Glomerular visceral epithelial cell (primary cell): Measurements from ENCODE around the gene LRP5.

Experiments
- DNase-seq: peaks from one replicate; pipeline ENCODE4 v3.0.0-alpha.2; 2016; ENCODE audit errors: extremely low spot score

Gene LRP5

DNA sequence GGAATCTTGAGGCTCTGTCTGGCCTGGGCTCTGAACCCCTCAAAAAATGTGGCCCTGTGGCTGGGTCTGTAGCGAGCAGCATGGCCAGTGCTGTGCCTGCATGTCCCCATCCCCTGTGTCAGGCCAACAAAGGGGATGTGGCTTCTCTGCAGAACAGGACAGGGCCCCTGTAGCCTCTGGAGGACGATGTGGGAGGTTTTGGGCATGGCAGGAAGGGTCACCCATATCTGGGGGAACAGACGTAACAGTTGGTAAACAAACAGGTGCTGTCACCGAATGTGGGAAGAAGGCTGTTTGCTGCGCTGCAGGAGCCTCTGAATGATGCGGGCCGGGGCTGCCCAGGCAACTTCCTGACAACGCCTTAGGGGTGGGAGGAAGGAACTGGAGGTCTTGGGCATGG, 35.0 kb downstream of the LRP5 start:
- no peak for DNase-seq

DNA sequence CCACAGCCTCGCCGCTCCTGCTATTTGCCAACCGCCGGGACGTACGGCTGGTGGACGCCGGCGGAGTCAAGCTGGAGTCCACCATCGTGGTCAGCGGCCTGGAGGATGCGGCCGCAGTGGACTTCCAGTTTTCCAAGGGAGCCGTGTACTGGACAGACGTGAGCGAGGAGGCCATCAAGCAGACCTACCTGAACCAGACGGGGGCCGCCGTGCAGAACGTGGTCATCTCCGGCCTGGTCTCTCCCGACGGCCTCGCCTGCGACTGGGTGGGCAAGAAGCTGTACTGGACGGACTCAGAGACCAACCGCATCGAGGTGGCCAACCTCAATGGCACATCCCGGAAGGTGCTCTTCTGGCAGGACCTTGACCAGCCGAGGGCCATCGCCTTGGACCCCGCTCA, 35.5 kb downstream of the LRP5 start:
- no peak for DNase-seq

DNA sequence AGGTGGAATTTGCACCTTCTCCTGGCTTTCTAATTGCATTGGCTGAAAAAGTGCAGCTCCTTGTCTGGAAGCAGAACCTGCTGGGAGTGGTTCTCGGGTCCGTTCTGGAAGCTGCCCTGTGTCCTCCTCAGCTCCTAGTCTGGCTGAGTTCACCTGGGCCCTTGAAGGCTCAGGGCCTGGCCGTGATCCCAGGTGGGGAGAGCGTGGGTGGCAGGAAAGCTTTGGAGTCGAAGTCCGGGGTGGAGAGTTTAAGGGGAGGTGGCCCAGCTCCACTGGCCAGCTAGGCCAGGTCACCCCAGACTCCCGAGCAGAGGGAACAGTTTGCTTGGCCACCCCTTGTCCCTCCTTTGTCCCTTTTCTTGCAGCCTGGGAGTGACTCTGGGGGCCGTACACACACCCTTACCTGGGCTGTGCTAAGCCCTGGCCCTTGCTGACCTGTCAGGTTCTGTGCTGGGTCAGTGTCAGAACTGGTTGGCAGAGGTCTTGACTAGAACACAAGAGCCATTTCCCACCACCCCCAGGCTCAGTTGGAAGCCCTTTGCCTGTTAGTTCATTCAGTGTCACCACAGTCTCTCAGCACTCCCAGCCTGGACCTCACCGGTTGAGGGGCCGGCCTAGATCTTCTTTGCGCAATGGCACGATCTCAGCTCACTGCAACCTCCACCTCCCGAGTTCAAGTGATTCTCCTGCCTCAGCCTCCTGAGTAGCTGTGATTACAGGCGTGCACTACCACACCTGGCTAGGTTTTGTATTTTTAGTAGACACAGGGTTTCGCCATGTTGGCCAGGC, 37.3 kb downstream of the LRP5 start:
- no peak for DNase-seq

DNA sequence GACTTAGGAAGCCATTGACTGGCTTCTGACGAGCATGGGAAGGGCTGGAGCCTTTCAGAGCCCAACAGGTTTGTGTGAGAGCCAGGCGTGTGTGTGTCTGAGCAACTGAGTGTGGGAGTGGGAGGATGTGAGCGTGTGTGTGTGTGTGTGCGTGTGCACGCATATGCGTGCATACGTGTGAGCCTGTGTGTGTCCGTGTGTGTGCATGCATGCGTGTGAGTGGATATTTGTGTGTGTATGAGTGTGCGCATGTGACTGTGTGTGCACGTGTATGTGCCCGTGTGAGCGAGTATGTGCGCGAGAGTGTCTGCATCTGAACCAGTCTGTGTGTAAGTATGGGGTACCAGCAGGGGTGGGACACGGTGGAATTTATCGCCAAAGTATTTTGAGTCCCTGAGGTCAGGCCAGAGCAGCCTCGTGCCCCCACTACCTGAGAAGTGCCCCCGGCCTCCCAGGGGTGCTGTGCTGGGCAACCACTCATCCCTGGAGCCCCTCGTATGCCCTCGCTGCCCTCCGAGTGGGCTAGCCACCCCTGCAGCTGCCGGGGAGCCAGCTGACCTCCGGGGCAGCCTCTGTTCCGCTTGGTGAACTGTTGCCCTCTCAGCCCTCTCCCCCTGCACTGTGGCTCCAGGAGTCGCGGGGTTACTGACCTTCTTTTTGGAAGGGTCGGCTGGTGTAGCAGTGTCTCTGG, 38.5 kb downstream of the LRP5 start:
- DNase-seq: no peak

DNA sequence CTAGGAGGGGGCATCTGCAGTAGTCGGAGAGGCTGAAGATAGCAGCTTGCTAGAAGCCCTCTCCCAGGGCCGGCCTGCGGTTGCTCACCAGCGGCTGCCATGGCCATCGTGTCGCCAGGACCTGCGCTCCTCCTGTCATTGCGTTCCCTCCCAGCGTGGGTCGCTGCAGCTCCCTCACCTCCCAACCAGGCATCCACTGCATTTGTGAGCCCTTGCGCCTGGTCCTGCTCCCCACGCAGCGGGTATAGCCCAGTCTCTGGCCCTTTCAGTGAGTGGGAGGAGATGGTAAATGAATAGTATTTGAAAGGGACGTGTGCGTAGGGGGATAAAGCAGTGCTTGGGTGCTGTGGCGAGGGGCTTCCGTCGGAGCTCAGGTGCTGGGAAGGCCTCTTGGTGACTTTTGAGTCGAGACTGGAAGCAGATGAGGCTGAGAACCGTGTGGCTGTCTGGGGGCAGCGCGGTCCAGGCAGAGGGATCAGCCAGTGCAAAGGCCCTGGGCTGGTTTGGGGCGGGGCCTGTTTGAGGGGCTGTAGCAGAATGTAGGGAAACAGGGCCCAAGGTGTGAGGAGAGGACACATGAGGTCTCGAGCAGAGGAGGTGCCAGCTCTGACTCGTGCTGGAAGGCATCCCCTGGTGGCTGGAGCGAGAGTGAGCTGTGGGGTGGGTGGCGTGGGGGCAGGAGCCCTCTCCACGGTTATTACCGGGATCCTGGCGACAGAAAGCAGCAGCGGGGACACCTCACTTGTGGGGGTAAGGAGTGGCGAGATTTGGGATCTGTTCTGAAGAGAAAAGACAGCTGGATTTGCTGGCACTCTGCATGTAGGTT, 39.3 kb downstream of the LRP5 start:
- DNase-seq: no peak

DNA sequence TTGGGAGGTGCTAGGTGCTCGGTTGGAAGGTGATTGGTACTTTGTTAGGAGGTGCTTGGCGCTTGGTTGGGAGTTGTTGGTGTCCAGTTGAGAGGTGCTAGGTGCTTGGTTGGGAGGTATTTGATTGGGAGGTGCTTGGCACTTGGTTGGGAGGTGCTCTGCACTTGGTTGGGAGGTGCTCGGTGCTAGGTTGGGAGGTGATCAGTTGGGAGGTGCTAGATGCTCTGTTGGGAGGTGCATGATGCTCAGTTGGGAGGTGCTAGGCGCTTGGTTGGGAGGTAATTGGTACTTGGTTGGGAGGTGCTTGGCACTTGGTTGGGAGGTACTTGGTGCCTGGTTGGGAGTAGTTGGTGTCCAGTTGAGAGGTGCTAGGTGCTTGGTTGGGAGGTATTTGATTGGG, 40.2 kb downstream of the LRP5 start:
- no peak for DNase-seq

DNA sequence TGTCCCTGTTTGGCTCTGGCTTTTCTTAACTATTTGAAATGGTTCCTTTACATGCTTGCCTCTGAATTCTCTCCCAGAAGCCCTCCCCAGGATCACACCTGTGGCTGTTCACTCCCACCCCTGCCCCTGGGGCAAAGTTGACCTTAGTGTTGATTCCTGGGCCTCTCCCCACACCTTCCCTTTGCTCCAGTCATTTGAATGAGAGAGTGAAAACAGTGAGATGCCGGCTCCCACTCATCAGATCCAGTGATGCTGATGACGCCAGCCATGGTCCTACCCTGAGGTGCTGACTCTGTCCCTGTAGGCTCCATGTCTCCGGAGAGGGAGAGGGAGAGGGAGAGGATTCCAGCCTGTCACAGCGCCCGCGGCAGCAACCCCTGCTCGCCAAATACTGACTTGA, 40.7 kb downstream of the LRP5 start:
- DNase-seq: no peak

DNA sequence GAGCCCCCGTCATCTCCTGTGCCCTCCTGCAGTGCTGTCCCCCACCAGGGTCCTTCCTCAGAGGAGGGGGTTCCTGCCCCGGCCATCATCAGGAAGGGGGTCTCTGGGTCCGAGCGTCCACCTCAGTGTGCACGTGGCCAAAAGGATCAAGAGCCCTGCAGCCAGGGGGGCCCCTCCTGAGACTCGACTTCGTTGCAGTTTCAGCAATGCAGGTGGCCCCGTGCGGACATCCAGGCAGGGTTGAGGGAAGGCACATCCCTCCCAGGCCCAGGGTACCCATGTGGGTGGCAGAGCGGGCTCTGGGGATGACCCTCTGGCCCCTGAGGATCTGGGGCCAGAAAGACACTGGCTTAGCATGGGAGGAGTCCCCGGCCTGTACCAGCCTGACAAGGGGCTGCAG, 41.3 kb downstream of the LRP5 start:
- no peak for DNase-seq

DNA sequence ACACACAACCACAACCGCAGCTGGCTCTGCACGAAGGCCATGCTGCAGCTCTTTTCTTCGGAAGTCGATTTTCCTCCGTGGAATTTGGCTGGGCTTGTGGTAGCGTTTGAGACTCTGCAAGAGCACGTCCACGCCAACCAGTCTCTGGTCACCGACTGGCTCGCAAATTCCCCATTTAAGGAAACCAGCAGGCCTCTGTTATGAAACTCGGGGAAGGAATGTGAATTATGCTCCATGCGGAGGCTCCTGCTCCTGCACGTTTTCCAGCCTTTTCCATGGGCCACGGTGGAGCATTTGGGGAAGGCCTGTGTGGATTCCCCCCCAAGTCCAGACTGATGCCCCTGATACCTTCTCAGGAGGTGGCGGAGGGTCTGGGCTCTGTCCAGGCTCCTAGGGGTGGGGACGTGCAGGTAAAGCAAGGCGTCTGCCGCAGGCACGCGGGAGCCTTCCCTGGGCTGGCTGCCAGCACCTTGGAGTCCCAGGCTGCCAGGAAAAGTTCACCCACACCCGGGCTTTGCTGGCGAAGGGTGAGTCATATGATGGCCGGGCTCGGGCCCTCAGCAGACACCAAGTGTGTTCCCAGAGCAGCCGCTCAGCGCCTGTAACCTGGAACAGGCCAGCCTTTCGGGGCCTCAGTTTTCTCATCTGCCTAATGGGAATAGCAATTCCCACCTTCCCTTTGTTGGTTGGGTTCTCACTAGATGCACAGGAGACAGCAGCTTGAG, 41.9 kb downstream of the LRP5 start:
- peak; percentile 93 for DNase-seq

DNA sequence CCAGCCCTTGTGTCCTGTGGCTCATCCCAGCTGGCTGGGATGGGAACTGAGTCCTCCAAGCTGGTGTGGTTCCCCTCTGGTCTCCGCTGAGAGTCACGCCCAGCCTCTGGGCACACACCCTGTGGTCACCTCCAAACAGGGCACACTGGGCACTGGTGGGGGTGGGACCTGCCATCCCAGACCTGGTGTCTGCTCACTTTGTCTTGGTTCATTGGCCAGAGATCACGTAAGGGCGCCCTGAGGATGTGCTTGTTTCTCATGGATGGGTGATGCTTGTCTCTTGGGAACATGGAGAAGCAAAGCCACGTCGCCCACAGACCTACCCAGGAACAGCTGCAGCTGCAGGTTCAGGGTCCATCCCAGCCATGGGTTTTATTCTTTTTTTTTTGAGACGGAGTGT, 43.1 kb downstream of the LRP5 start:
- DNase-seq: peak; percentile 49

DNA sequence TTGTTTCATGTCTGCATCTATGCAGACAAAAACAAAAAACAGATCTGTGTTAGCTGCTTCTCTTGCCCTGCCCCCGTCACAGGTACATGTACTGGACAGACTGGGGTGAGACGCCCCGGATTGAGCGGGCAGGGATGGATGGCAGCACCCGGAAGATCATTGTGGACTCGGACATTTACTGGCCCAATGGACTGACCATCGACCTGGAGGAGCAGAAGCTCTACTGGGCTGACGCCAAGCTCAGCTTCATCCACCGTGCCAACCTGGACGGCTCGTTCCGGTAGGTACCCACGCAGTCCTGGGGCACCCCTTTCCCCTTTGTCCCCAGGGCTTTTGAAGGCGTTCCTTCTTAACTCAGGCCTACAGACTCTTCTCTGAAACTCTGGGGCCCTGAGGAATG, 45.2 kb downstream of the LRP5 start:
- no peak for DNase-seq

DNA sequence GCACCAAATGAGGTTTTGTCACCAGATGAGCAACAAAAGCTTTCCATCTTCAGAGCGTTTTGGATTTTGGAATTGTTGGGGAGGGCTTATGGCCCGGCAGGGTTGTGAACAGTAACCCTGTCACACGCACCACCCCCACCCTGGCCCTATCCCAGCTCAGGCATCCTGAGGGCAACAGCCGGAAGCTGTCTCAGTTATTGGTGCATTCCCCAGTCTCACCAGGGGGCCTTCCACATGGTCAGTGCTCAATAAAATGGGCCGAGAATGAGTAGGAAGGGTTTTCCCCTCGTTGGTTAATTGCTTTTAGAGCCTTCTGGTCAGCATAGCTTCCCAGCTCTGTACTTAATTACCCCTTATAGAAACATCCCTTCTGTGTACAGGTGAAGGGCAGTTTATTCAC, 46.0 kb downstream of the LRP5 start:
- DNase-seq: peak; percentile 62

DNA sequence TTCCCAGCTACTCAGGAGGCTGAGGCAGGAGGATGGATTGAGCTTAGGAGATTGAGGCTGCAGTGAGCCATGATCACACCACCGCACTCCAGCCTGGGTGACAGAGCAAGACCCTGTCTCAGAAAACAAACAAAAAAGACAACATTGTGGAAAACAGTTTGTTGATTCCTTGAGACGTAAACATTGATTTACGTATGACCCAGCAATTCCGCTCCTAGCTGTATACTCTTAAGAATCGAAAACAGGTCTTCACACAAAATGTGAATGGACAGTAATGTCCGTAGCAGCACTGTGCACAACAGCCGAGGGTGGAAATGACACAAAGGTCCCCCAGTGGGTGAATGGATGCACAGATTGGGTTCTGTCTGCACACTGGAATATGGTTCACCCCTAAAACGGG, 49.3 kb downstream of the LRP5 start:
- no peak for DNase-seq

DNA sequence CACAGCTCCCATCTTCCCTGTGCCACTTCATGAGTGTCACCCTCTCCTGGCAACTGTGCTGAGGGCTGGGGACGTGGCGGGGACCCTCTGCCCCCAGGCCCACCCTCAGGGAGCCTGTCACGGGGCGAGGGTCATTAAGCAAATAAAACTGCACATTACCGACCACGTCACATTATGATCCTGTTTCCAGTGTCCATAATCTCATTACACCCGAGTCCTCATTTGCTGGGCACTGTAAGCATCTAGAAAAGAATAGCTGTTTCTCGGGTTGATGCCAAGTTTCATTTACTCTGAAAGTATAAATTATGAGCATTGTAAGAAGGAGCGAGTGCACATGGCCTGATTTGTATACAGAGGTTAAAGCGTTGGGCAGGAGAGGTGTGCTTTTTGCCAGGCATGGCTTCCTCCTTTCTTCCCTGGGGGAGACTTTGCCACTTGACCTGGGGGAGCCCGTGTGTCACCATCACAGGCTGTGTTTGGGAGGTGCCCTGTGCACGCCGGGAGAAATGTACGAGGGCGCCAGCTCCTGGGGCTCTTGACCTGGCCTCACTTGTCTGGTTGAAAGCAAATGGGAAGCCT, 50.5 kb downstream of the LRP5 start:
- no peak for DNase-seq

DNA sequence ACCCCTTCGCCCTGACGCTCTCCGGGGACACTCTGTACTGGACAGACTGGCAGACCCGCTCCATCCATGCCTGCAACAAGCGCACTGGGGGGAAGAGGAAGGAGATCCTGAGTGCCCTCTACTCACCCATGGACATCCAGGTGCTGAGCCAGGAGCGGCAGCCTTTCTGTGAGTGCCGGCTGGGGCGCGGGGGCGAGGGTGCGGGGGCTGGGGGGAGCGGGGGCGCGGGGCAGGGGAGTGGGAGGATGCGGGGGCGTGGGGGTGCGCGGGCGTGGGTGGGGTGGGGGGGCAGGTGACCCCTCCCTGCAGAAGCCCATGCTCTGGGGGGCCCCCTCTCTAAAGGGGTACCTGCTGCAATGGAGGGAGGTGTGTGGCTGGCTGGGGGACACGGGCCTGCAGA, 51.4 kb downstream of the LRP5 start:
- DNase-seq: no peak

DNA sequence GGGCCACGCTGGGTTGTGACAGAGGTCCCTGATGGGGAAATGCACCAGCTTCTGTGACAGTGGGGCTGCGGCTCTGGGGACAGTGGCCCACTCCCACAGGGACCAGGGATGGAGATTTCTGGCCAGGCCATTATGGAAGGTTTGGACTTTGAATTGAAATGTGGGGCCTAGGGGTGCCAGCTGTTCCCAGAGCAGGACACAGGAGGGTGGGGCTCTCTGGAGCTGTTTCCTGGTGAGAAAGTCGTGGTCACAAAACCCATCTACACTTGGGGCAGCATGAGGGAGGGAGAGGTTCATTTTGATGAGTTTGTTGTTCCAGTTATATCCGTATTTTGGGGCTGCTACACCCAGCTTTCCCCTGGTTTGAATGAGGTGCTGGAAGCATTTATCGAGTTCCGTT, 52.2 kb downstream of the LRP5 start:
- no peak for DNase-seq

DNA sequence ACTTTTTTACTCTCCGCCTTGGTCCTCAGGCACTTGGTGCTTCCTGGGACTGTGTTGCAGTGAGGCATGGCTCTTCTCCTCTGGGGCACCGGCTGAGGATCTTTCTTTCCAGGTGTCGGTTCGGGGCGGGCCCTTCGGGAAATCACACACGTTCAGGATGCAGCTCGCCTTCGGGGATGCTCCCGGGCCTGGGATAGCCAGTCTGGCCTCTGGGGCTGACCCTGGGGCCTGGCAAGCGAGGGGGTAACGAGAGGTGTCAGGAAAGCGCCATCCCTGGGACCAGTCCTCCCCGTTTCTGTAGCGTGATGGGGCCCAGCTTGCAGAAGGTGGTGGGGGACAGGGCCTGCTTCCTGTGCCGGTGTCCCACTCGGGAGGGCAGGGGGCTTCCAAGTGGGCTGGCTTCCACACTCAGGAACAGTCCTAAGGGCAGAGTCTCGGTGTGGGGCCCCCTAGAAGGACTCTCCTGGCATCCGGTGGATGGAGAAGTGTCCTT, 53.6 kb downstream of the LRP5 start:
- no peak for DNase-seq

DNA sequence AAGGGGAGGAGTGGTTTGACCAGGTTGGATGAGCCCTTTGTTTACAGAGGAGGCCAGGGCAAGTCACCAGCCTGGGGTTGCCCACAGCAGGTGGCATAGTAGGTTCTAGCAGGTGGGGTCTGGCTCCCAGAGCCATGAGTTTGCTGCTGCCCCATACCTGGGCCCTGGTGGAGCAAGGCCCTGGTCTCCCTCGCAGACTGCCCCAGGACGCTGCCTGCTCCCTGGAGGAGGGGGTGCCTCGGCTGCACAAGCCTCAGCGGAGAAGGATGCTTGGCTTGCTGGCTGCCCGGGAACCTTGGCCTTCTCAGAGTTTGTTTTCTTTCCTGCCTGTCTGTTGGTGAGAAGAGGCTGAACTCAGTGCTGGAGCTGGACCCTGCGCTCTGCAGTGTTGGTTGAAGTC, 54.9 kb downstream of the LRP5 start:
- DNase-seq: no peak

DNA sequence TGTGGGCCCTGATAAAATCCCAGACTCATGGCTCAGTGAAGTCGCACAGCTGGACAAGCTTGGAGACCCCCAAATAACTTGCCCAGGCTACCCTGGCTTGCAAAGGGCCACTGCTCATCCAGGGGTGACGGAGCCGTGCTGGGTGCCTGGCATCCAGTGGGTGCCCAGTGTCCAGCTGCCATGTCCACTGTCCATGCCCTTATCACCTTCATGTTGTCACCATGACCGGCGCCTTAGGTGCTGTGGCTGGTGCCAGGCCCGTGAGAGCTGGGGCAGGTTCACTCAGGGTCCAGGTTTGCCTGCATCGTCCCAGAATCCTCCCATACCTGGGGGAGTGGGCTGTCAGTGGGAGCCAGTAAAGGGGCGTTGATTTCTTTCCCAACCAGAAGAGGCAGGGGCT, 57.4 kb downstream of the LRP5 start:
- no peak for DNase-seq

DNA sequence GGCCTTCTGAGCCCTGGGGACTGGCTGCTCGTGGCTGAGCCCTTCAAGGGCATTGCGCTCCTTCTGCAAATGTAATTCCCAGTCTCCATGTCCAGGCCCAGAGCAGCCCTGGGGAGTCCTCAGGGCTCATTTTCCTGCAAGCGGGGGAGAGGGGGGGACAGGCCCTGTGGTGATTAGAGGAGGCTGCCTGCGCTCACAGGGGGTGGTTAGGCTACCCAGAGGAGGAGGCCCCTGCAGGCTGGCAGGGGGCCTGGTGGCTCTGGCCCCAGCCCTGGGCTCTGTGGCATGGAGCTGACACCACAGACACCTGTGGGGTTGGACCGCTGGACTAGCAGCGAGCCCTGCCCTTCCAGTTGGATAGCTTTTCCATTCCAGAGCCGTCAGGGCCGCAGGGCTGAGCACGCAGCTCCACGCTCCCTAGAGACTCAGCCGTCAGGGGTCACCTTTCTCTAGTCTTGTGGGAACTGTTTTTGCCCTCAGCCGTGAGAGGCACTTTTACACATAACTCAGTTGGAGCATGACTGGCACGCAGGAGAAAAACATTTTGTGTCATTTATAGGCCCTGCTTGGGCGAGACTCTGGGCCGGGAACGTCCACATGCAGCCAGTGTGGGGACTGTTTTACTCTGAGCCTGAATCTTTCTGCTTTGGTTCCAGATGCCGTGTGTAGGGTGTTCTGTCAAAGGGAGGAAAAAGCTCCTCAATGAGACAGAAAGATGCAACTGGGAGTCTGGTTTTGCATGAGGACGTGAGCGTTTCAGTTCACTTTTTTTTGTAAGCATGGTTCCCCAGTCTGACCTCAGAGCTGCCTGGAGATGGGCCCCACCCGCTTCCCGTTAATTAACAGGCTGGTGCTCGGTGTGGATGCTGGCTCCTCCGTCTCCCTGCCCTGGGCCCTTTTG, 58.1 kb downstream of the LRP5 start:
- DNase-seq: no peak
